WI38 (cell line): ENCODE data around the gene OSM.

Source experiments
- H3K4me3 ChIP-seq: 2 replicates; pipeline ENCODE4 v1.5.1; 2011; ENCODE audit warnings: low read depth, mild to moderate bottlenecking, control low read depth, low read length
- CTCF ChIP-seq: IDR thresholded peaks from 2 replicates; pipeline ENCODE4 v1.5.1; 2012; ENCODE audit warnings: low read depth, mild to moderate bottlenecking, control low read depth, low read length

The OSM gene

GRCh38 chr22:30266445-30267381 lies at the start of gene OSM:
OSM (minus strand) TSS chr22:30266851; CDS start chr22:30266799, 52 bp downstream.
- TF ChIP-seq CTCF = no peak
- no peak within 1 kb of the TSS for H3K4me3 ChIP-seq

GRCh38 chr22:30315962-30316576 lies 49.4 kb upstream of the OSM start:
- no peak overlapping the region for H3K4me3 ChIP-seq
- TF ChIP-seq CTCF = no peak

GRCh38 chr22:30314915-30315314 lies 48.3 kb upstream of the OSM start:
- no peak for TF ChIP-seq CTCF
- no peak overlapping the region for H3K4me3 ChIP-seq

GRCh38 chr22:30313527-30314363 lies 47.1 kb upstream of the OSM start:
- no peak for TF ChIP-seq CTCF
- no peak overlapping the region for H3K4me3 ChIP-seq

- TF ChIP-seq CTCF = no peak
- H3K4me3 ChIP-seq = no peak overlapping the region
Measured at GRCh38 chr22:30312053-30312452, 45.4 kb upstream of the OSM start.

GRCh38 chr22:30310881-30311771 lies 44.5 kb upstream of the OSM start:
- H3K4me3 ChIP-seq = no peak overlapping the region
- TF ChIP-seq CTCF = no peak
